VCaP (cell line): Measurements from ENCODE around the gene ARMC2.

Experiments used
- H3K27ac ChIP-seq: fragments of 450-650 bp; 2 replicates; pipeline ENCODE4 v1.5.1; 2017
- TF ChIP-seq, protein P1 (sequence below): fragments of 450-650 bp; conservative IDR thresholded peaks from 2 replicates; pipeline ENCODE4 v1.5.1; 2017; ENCODE audit warnings: mild to moderate bottlenecking, moderate library complexity

Gene ARMC2

DNA sequence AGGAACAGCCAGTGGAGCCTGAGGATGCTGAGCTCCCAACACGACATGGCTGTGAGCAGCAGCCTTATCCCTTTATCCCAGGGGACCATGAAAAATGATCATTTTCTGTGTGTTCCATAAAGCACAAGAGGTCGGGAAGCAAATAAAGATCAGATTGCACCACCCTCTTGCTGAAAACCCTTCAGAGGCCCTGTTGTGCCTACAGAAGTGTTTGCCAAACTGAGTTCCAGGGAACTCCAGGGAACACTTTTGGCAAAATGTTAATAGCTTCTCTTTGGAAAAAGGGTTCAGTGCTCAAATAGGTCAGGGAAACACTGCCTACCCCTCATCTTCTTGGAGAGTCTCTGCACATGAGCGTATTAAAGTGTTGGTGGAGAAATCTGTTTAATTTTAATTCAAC is 24.4 kb downstream of the ARMC2 start:
- TF ChIP-seq, protein P1, sequence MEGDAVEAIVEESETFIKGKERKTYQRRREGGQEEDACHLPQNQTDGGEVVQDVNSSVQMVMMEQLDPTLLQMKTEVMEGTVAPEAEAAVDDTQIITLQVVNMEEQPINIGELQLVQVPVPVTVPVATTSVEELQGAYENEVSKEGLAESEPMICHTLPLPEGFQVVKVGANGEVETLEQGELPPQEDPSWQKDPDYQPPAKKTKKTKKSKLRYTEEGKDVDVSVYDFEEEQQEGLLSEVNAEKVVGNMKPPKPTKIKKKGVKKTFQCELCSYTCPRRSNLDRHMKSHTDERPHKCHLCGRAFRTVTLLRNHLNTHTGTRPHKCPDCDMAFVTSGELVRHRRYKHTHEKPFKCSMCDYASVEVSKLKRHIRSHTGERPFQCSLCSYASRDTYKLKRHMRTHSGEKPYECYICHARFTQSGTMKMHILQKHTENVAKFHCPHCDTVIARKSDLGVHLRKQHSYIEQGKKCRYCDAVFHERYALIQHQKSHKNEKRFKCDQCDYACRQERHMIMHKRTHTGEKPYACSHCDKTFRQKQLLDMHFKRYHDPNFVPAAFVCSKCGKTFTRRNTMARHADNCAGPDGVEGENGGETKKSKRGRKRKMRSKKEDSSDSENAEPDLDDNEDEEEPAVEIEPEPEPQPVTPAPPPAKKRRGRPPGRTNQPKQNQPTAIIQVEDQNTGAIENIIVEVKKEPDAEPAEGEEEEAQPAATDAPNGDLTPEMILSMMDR: no peak
- H3K27ac ChIP-seq: no peak overlapping the region

DNA sequence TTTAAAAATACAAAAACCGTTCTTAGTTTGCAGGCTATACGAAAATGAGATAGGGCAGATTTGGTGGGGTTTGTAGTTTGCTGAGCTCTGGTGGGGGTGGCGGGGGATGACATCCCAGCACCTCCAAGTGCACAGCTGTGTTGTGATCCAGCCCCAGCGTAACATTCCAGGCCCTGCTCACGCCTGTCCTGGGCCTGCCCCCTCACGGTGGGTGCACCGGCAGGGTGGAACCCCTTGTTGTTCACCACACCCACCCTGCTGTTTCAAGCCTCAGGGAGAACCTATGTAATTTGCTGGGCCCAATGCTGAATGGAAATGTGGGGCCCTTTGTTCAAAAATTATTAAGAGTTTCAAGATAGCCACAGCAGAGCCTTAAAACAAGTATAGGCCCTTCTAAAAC is 25.0 kb downstream of the ARMC2 start:
- H3K27ac ChIP-seq: no peak overlapping the region
- TF ChIP-seq, protein P1: no peak

DNA sequence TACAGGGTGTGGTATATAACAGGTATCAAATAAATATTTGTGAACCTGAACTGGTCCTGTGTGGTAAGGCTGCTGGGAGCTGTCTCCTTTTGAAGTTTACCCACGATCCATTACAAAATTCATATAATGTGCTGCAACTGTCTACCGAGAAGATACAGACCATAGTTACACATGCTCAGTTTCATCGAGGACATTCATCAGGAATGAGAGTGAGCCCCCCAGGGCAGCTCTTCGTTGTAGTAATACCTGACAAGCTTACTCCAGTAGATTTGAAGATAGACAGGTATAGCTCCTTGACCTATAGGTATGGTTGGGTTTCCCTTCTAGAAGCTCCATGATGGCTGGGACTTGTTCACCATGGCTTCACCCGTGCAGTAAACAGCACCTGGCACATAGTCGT is 25.7 kb downstream of the ARMC2 start:
- no peak overlapping the region for H3K27ac ChIP-seq
- TF ChIP-seq, protein P1: no peak

DNA sequence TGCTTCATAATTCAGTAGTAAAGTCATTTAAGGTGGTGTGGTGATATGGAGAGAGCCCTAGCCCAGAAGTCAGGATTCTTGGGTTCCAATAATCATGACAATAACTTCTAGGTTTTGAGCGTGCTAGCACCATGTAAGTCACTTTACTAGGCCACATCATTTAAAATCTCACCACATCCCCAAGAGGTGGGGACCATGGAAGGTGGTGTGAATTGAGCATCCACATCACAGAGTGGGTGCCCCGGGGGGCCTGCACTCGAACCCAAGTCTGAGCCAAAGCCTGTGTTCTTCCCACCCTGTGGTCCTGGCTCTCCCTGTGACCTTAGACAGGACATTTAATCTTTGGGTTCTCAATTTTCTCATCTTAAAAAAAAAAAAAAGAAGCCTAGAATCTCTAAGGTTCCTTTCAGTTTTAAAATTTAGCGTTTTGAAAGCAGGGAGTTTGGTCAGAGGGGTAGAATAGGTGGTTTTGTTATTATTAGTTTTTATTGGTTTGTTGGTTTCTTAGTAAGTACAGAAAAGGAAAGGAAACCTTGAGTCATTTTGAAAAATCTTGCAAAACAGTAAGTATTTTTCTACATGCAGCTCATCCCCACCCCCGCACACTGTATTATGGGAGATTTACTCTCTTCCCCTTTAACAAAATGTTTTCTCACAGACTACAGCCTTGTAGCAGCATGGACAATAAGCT is 26.4 kb downstream of the ARMC2 start:
- TF ChIP-seq, protein P1: no peak
- H3K27ac ChIP-seq: no peak overlapping the region

DNA sequence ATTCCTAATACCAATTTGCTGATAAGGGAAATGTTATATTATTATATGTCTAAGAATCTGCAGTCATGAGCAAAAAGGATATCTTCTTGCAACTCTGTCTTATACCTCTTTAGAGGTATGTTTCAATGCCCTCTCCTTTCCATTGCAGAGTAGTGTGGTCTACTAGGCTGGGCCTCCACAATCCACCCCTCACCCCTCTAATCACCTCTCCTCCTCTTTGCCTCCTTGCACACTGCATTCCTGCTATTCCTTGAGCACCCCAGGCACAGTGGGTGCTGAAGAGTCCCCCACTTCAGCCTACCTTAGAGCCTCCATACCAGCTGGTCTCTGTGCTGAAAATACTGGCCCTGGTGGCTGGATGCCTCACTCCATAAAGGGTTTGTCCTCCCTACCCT is 26.9 kb downstream of the ARMC2 start:
- TF ChIP-seq, protein P1: no peak
- no peak overlapping the region for H3K27ac ChIP-seq

DNA sequence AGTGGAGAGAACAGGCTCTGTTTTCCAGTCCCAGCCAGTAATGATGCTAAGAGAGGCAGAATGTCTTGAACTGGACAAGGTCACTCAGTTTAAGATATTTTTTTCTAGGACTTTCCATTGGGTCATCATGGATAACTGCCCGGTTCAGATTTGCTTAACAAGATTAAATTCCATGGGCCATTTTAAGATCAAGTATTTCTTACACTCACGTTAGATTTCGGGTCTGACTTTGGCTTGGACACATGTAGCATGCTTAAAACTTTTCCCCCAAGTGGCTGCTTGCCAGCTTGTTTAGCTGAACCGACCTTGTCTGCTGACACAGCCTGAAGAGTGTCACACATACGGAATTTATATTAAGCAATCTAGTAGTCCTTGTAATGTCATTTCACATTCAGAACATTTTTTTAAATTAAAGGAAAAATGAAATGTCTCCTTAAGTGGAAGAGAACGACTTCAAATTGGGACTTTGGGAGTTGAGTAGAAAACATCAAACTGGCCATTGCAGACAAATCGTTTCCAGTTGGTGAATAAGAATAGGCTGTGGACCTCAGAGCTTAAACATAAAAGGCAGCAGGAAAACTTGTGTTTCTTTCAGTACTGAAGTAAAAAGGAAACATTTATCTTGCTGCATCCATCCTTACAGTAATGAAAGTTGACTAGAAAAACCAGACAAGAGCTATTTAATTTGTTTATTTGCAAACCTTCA is 29.0 kb downstream of the ARMC2 start:
- no peak overlapping the region for H3K27ac ChIP-seq
- TF ChIP-seq, protein P1: no peak

DNA sequence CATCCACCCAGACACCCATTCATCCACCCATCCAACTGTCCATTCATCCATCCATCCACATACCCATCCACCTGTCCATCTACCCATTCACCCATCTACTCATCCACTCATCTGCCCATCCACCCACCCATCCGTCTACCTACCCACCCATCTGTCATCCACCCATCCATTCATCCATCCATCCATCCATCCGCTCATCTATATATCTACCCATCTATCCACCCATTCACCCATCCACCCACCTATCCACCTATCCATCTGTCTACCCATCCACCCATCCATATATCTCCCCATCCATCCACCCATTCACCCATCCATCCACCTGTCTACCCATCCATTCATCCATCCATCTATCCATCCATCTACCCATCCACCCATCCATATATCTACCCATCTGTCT is 30.7 kb downstream of the ARMC2 start:
- TF ChIP-seq, protein P1: no peak

More for the DNA sequence above, 30.7 kb downstream of the ARMC2 start:
- H3K27ac ChIP-seq: no peak overlapping the region
